Activated T-helper 1 cell treated with anti-CD3 and anti-CD28 coated beads, Interleukin-2, amount 50 U/mL, for 16 hours (primary cell): Measurements from ENCODE around the gene ICA1L.
"Not testable (repeated sequence)": the region's sequence is repeated elsewhere in the genome, so short reads cannot be mapped to it uniquely, and the experiment has no call there.

Experiments
- DNase-seq, 2 donors: peaks; one replicate each; pipeline ENCODE4 v3.0.0-alpha.2; 2020; ENCODE audit warnings: low read depth in 1 of 2, low spot score in 1 of 2

ICA1L gene

GRCh38 chr2:202847693-202848524 lies 23.7 kb downstream of the ICA1L start:
- DNase-seq = no peak

GRCh38 chr2:202844656-202845055 lies 26.9 kb downstream of the ICA1L start:
- DNase-seq = no peak

GRCh38 chr2:202842690-202843089 lies 28.9 kb downstream of the ICA1L start:
- DNase-seq = no peak

GRCh38 chr2:202841090-202841867 lies 30.3 kb downstream of the ICA1L start:
- DNase-seq = no peak

- DNase-seq = no peak
Measured at GRCh38 chr2:202831242-202832220, 40.0 kb downstream of the ICA1L start.

- no peak for DNase-seq
Measured at GRCh38 chr2:202824901-202825300, 46.7 kb downstream of the ICA1L start.

- DNase-seq = no peak
Measured at GRCh38 chr2:202822411-202822810, 49.2 kb downstream of the ICA1L start.

GRCh38 chr2:202821206-202822160 lies 50.1 kb downstream of the ICA1L start:
- no peak for DNase-seq

GRCh38 chr2:202818321-202818720 lies 53.2 kb downstream of the ICA1L start:
- no peak for DNase-seq

- DNase-seq = no peak
Measured at GRCh38 chr2:202817771-202818170, 53.8 kb downstream of the ICA1L start.

- DNase-seq = no peak
Measured at GRCh38 chr2:202815548-202816360, 55.8 kb downstream of the ICA1L start.

GRCh38 chr2:202814226-202814625 lies 57.3 kb downstream of the ICA1L start:
- no peak for DNase-seq

- DNase-seq = no peak
Measured at GRCh38 chr2:202813387-202813786, 58.2 kb downstream of the ICA1L start.

GRCh38 chr2:202808754-202809153 lies 62.8 kb downstream of the ICA1L start:
- DNase-seq = no peak

GRCh38 chr2:202807431-202808138 lies 64.0 kb downstream of the ICA1L start:
- DNase-seq = not testable (repeated sequence)

- DNase-seq = not testable (repeated sequence)
Measured at GRCh38 chr2:202805911-202806310, 65.7 kb downstream of the ICA1L start.

- no peak for DNase-seq
Measured at GRCh38 chr2:202797944-202798343, 73.6 kb downstream of the ICA1L start.

GRCh38 chr2:202790676-202791075 lies 80.9 kb downstream of the ICA1L start:
- DNase-seq = no peak

- DNase-seq = no peak
Measured at GRCh38 chr2:202786842-202787241, 84.7 kb downstream of the ICA1L start.
